HEK293 (cell line): Measurements from ENCODE around the gene COL7A1.

Experiments
- CTCF ChIA-PET: fragments of 350-600 bp; formaldehyde crosslinking; extraction: SDS; loops from one replicate; lab custom pipeline; 2021; ENCODE audit warnings: antibody characterized with exemption; lab: Yijun Ruan, JAX
- POLR2A ChIA-PET: fragments of 300-600 bp; formaldehyde crosslinking; extraction: SDS; loops from one replicate; lab custom pipeline; 2020; ENCODE audit warnings: antibody characterized with exemption, inconsistent platforms; lab: Yijun Ruan, JAX
- H3K27ac ChIP-seq: fragments of 200-500 bp; sonication (Bioruptor generic); 2 replicates; pipeline ENCODE4 v1.5.1; 2014; ENCODE audit warnings: low read depth, low read length, control low read depth, inconsistent platforms; ENCODE audit errors: extremely low read depth
- H3K36me3 ChIP-seq, 2 experiments: fragments of 200-500 bp in 1 of 2; sonication (Bioruptor generic) in 1 of 2; 1 replicate in 1 of 2; 2 replicates in 1 of 2; pipeline ENCODE4 v1.5.1; 2014 to 2017; ENCODE audit warnings: inconsistent platforms in 2 of 2, low read length in 2 of 2; ENCODE audit not compliant: control insufficient read depth in 2 of 2, insufficient read depth in 1 of 2
- H3K4me1 ChIP-seq: fragments of 200-500 bp; sonication (Bioruptor generic); 2 replicates; pipeline ENCODE4 v1.5.1; 2014; ENCODE audit warnings: mild to moderate bottlenecking, low read length, inconsistent platforms; ENCODE audit not compliant: control insufficient read depth, insufficient read depth
- H3K4me3 ChIP-seq: 2 replicates; pipeline ENCODE4 v1.5.1; 2011; ENCODE audit warnings: low read depth, mild to moderate bottlenecking, control low read depth, low read length, moderate library complexity
- H3K9me3 ChIP-seq: fragments of 200-500 bp; sonication (Bioruptor generic); 2 replicates; pipeline ENCODE4 v1.5.1; 2014; ENCODE audit warnings: low read depth, low read length, inconsistent platforms; ENCODE audit not compliant: control insufficient read depth, insufficient read depth
- GLI2 ChIP-seq: fragments of 450-650 bp; formaldehyde crosslinking; IDR thresholded peaks from 2 replicates; pipeline ENCODE4; 2017; ENCODE audit warnings: missing biosample characterization, missing genetic modification characterization, low read depth, borderline replicate concordance
- KLF7 ChIP-seq: fragments of 450-650 bp; formaldehyde crosslinking; IDR thresholded peaks from 2 replicates; pipeline ENCODE4 v1.5.1; 2016; ENCODE audit warnings: missing biosample characterization, missing genetic modification characterization, borderline replicate concordance
- REPIN1 ChIP-seq: fragments of 450-650 bp; formaldehyde crosslinking; IDR thresholded peaks from 2 replicates; pipeline ENCODE4 v1.5.1; 2017; ENCODE audit warnings: missing biosample characterization, missing genetic modification characterization, low read depth
- SCRT1 ChIP-seq: fragments of 450-650 bp; formaldehyde crosslinking; IDR thresholded peaks from 2 replicates; pipeline ENCODE4 v1.5.1; 2016; ENCODE audit warnings: missing biosample characterization, missing genetic modification characterization, borderline replicate concordance
- TRIM28 ChIP-seq: IDR thresholded peaks from 2 replicates; pipeline ENCODE4 v1.6.1; 2011; ENCODE audit warnings: low read length, control low read depth, borderline replicate concordance
- ZFHX2 ChIP-seq: fragments of 450-650 bp; formaldehyde crosslinking; conservative IDR thresholded peaks from 2 replicates; pipeline ENCODE4 v1.5.1; 2016; ENCODE audit warnings: missing biosample characterization, missing genetic modification characterization
- ZNF140 ChIP-seq: fragments of 450-650 bp; formaldehyde crosslinking; IDR thresholded peaks from 2 replicates; pipeline ENCODE4 v1.5.1; 2016; ENCODE audit warnings: missing biosample characterization, missing genetic modification characterization
- ZNF202 ChIP-seq: fragments of 450-650 bp; formaldehyde crosslinking; IDR thresholded peaks from 2 replicates; pipeline ENCODE4 v1.5.1; 2016; ENCODE audit warnings: missing biosample characterization, missing genetic modification characterization, borderline replicate concordance
- ZNF266 ChIP-seq: fragments of 450-650 bp; formaldehyde crosslinking; IDR thresholded peaks from 2 replicates; pipeline ENCODE4 v1.5.1; 2016; ENCODE audit warnings: missing biosample characterization, missing genetic modification characterization, low read depth
- ZNF274 ChIP-seq, 2 experiments: fragments of 200-500 bp in 1 of 2; fragments of 450-650 bp in 1 of 2; sonication (Bioruptor generic) in 1 of 2; formaldehyde crosslinking in 1 of 2; IDR thresholded peaks; 2 replicates each; pipeline versions ENCODE4 v1.5.1 to v1.6.1; 2014 to 2016; ENCODE audit warnings: borderline replicate concordance in 1 of 2, inconsistent platforms in 1 of 2, low read length in 1 of 2, missing biosample characterization in 1 of 2, missing genetic modification characterization in 1 of 2
- ZNF292 ChIP-seq: fragments of 450-650 bp; formaldehyde crosslinking; IDR thresholded peaks from 2 replicates; pipeline ENCODE4 v1.5.1; 2016; ENCODE audit warnings: low read depth, missing biosample characterization, missing genetic modification characterization, borderline replicate concordance
- ZNF350 ChIP-seq: fragments of 450-650 bp; formaldehyde crosslinking; IDR thresholded peaks from 2 replicates; pipeline ENCODE4 v1.5.0; 2017; ENCODE audit warnings: missing biosample characterization, mild to moderate bottlenecking, missing genetic modification characterization
- ZNF514 ChIP-seq: fragments of 450-650 bp; formaldehyde crosslinking; IDR thresholded peaks from 2 replicates; pipeline ENCODE4 v1.5.1; 2016; ENCODE audit warnings: missing biosample characterization, missing genetic modification characterization
- ZNF548 ChIP-seq: fragments of 450-650 bp; formaldehyde crosslinking; IDR thresholded peaks from 2 replicates; pipeline ENCODE4 v1.5.1; 2016; ENCODE audit warnings: missing biosample characterization, missing genetic modification characterization
- ZNF624 ChIP-seq: fragments of 450-650 bp; formaldehyde crosslinking; IDR thresholded peaks from 2 replicates; pipeline ENCODE4 v1.5.1; 2017; ENCODE audit warnings: missing biosample characterization, missing genetic modification characterization
- ZNF658 ChIP-seq: fragments of 450-650 bp; formaldehyde crosslinking; IDR thresholded peaks from 2 replicates; pipeline ENCODE4; 2016; ENCODE audit warnings: missing biosample characterization, missing genetic modification characterization
- ZNF660 ChIP-seq: fragments of 450-650 bp; IDR thresholded peaks from 2 replicates; pipeline ENCODE4 v1.5.1; 2018; ENCODE audit warnings: missing biosample characterization, mild to moderate bottlenecking, missing genetic modification characterization
- ZNF664 ChIP-seq: fragments of 450-650 bp; formaldehyde crosslinking; IDR thresholded peaks from 2 replicates; pipeline ENCODE4 v1.5.1; 2016; ENCODE audit warnings: missing biosample characterization, missing genetic modification characterization
- ZNF677 ChIP-seq: fragments of 450-650 bp; IDR thresholded peaks from 2 replicates; pipeline ENCODE4 v1.5.0; 2018; ENCODE audit warnings: missing biosample characterization, mild to moderate bottlenecking, missing genetic modification characterization, moderate library complexity
- ZNF701 ChIP-seq: fragments of 450-650 bp; formaldehyde crosslinking; IDR thresholded peaks from 2 replicates; pipeline ENCODE4 v1.5.1; 2016; ENCODE audit warnings: missing biosample characterization, missing genetic modification characterization
- ZNF785 ChIP-seq: fragments of 450-650 bp; formaldehyde crosslinking; IDR thresholded peaks from 2 replicates; pipeline ENCODE4 v1.5.1; 2016; ENCODE audit warnings: missing biosample characterization, missing genetic modification characterization
- ZNF791 ChIP-seq: fragments of 450-650 bp; formaldehyde crosslinking; IDR thresholded peaks from 2 replicates; pipeline ENCODE4 v1.5.1; 2016; ENCODE audit warnings: missing biosample characterization, missing genetic modification characterization
- TF ChIP-seq, protein P1 (sequence below): fragments of 450-650 bp; formaldehyde crosslinking; IDR thresholded peaks from 2 replicates; pipeline ENCODE4 v1.5.1; 2016; ENCODE audit warnings: missing biosample characterization, missing genetic modification characterization
- TF ChIP-seq, protein P2 (sequence below): fragments of 450-650 bp; IDR thresholded peaks from 2 replicates; pipeline ENCODE4 v1.5.1; 2018; ENCODE audit warnings: missing biosample characterization, missing genetic modification characterization
- TF ChIP-seq, protein P3 (sequence below): fragments of 450-650 bp; formaldehyde crosslinking; IDR thresholded peaks from 2 replicates; pipeline ENCODE4 v1.5.1; 2016; ENCODE audit warnings: missing biosample characterization, missing genetic modification characterization, low read depth
- TF ChIP-seq, protein P4 (sequence below): fragments of 450-650 bp; formaldehyde crosslinking; IDR thresholded peaks from 2 replicates; pipeline ENCODE4 v1.5.1; 2016; ENCODE audit warnings: missing biosample characterization, missing genetic modification characterization
- TF ChIP-seq, protein P5 (sequence below): fragments of 450-650 bp; formaldehyde crosslinking; IDR thresholded peaks from 2 replicates; pipeline ENCODE4 v1.5.1; 2016; ENCODE audit warnings: missing biosample characterization, missing genetic modification characterization

Gene COL7A1

DNA sequence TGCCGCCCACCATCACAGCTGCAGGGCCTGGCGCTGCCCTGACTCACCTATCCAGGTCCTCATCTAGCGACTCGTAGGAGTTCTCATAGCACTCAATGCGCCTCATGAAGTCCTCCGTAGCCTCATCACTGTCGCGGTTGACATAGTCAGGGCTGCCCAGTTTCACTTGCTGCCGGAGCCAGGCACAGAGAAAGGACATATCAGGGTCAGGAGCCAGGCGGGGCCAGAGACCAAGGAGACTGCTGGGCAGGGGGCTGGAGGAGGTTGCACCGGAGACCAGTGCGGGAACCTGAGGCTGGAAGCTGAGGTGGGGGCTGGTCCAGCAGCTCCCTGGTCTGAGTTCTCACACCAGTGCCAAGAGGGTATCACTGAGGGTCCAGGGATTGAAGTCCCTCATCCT, 56.7 kb downstream of the COL7A1 start:
- H3K4me1 ChIP-seq = no peaks in the 10 kb centered on the region
- TF ChIP-seq SCRT1 (tag by site-specific recombination) (no peak), ZNF548 (no peak), ZNF292 (tag by site-specific recombination) (no peak), ZNF266 (tag by site-specific recombination) (no peak), ZFHX2 (tag by site-specific recombination) (no peak), TRIM28 (no peak), ZNF785 (tag by site-specific recombination) (no peak), ZNF624 (tag by site-specific recombination) (no peak), GLI2 (tag by site-specific recombination) (no peak), ZNF140 (tag by site-specific recombination) (no peak), ZNF202 (no peak), REPIN1 (no peak), KLF7 (tag by site-specific recombination) (no peak), ZNF677 (no peak)
- TF ChIP-seq, protein P1, sequence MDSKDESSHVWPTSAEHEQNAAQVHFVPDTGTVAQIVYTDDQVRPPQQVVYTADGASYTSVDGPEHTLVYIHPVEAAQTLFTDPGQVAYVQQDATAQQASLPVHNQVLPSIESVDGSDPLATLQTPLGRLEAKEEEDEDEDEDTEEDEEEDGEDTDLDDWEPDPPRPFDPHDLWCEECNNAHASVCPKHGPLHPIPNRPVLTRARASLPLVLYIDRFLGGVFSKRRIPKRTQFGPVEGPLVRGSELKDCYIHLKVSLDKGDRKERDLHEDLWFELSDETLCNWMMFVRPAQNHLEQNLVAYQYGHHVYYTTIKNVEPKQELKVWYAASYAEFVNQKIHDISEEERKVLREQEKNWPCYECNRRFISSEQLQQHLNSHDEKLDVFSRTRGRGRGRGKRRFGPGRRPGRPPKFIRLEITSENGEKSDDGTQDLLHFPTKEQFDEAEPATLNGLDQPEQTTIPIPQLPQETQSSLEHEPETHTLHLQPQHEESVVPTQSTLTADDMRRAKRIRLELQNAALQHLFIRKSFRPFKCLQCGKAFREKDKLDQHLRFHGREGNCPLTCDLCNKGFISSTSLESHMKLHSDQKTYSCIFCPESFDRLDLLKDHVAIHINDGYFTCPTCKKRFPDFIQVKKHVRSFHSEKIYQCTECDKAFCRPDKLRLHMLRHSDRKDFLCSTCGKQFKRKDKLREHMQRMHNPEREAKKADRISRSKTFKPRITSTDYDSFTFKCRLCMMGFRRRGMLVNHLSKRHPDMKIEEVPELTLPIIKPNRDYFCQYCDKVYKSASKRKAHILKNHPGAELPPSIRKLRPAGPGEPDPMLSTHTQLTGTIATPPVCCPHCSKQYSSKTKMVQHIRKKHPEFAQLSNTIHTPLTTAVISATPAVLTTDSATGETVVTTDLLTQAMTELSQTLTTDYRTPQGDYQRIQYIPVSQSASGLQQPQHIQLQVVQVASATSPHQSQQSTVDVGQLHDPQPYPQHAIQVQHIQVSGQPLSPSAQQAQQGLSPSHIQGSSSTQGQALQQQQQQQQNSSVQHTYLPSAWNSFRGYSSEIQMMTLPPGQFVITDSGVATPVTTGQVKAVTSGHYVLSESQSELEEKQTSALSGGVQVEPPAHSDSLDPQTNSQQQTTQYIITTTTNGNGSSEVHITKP (tag by site-specific recombination) = no peak
- TF ChIP-seq, protein P2, sequence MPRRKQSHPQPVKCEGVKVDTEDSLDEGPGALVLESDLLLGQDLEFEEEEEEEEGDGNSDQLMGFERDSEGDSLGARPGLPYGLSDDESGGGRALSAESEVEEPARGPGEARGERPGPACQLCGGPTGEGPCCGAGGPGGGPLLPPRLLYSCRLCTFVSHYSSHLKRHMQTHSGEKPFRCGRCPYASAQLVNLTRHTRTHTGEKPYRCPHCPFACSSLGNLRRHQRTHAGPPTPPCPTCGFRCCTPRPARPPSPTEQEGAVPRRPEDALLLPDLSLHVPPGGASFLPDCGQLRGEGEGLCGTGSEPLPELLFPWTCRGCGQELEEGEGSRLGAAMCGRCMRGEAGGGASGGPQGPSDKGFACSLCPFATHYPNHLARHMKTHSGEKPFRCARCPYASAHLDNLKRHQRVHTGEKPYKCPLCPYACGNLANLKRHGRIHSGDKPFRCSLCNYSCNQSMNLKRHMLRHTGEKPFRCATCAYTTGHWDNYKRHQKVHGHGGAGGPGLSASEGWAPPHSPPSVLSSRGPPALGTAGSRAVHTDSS (tag by site-specific recombination) = no peak
- TF ChIP-seq, all 188 proteins: peak for 0
- Histone ChIP-seq H3K9me3 (no peaks in the 10 kb centered on the region), H3K27ac (no peak overlapping the region), H3K36me3 (peaks cover 0 to 35% of the 10 kb centered on the region in 2 experiments; a peak in 1 of 3 replicates), H3K4me3 (no peak overlapping the region)
- ChIA-PET POLR2A (interaction anchor here (0.6 kb wide), 1 partner anchor 52 kb away, joined by 3 read pairs; no protein-coding TSS in a partner anchor), CTCF (interaction anchor here (0.6 kb wide), 1 partner anchor 260 kb away, joined by 3 read pairs; no protein-coding TSS in a partner anchor)

DNA sequence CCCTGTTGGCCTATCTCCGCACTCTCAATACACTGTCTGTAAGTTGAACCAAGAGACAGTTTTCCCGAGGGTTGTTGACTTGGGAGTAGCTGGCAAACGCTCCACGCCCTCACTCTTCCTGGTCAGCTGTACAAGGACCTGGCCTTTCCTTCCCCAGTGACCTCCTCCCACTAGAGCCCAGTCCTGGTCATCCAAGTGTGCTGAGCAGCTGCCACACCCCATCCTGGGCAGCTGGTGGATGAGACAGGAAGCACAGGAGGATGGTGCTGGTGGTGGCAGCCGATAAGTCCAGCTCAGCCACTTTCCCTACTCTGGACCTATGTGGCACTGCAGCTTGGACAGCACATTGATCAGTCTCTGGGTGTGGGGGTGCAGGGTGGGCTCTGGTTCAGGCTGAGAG, 58.3 kb downstream of the COL7A1 start:
- H3K4me3 ChIP-seq = no peak overlapping the region
- peaks cover 0 to 28% of the 10 kb centered on the region in 2 experiments; a peak in 1 of 3 replicates for H3K36me3 ChIP-seq
- H3K27ac ChIP-seq = no peak overlapping the region
- POLR2A ChIA-PET = no interaction called here
- CTCF ChIA-PET = no interaction called here
- no peaks in the 10 kb centered on the region for H3K9me3 ChIP-seq
- H3K4me1 ChIP-seq = no peaks in the 10 kb centered on the region
- TF ChIP-seq GLI2 (tag by site-specific recombination) (no peak), ZNF664 (tag by site-specific recombination) (no peak), ZNF274 (IDR thresholded peaks at IDR 0.05; ENCODE audit: low read length) (no peak), ZNF274 (tag by site-specific recombination; IDR thresholded peaks at IDR 0.05; ENCODE audit: borderline replicate concordance) (no peak), ZNF660 (no peak), ZNF350 (tag by site-specific recombination) (no peak), ZNF791 (tag by site-specific recombination) (no peak), ZNF202 (no peak), ZNF701 (tag by site-specific recombination) (no peak), ZNF514 (tag by site-specific recombination) (no peak), ZNF658 (no peak), TRIM28 (no peak)
- TF ChIP-seq, protein P3, sequence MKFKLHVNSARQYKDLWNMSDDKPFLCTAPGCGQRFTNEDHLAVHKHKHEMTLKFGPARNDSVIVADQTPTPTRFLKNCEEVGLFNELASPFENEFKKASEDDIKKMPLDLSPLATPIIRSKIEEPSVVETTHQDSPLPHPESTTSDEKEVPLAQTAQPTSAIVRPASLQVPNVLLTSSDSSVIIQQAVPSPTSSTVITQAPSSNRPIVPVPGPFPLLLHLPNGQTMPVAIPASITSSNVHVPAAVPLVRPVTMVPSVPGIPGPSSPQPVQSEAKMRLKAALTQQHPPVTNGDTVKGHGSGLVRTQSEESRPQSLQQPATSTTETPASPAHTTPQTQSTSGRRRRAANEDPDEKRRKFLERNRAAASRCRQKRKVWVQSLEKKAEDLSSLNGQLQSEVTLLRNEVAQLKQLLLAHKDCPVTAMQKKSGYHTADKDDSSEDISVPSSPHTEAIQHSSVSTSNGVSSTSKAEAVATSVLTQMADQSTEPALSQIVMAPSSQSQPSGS (tag by site-specific recombination) = no peak
- TF ChIP-seq, protein P4, sequence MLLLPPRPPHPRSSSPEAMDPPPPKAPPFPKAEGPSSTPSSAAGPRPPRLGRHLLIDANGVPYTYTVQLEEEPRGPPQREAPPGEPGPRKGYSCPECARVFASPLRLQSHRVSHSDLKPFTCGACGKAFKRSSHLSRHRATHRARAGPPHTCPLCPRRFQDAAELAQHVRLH = no peak
- TF ChIP-seq, protein P5, sequence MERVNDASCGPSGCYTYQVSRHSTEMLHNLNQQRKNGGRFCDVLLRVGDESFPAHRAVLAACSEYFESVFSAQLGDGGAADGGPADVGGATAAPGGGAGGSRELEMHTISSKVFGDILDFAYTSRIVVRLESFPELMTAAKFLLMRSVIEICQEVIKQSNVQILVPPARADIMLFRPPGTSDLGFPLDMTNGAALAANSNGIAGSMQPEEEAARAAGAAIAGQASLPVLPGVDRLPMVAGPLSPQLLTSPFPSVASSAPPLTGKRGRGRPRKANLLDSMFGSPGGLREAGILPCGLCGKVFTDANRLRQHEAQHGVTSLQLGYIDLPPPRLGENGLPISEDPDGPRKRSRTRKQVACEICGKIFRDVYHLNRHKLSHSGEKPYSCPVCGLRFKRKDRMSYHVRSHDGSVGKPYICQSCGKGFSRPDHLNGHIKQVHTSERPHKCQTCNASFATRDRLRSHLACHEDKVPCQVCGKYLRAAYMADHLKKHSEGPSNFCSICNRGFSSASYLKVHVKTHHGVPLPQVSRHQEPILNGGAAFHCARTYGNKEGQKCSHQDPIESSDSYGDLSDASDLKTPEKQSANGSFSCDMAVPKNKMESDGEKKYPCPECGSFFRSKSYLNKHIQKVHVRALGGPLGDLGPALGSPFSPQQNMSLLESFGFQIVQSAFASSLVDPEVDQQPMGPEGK (tag by site-specific recombination) = no peak
